ENCODE results near the gene C17orf50.

The C17orf50 gene

GRCh38 chr17:35801583-35802224 is 41.0 kb downstream of the C17orf50 start:
- DNase-seq (ENCODE audit: low read depth): peak; percentile 6
- H3K4me3 ChIP-seq (ENCODE audit: low read depth, low read length): no peak overlapping the region
- no peak for TF ChIP-seq CTCF (IDR thresholded peaks at IDR 0.05; ENCODE audit: insufficient read depth, low read depth, low read length, missing control alignments)

- peak; percentile 75 for TF ChIP-seq CTCF (IDR thresholded peaks at IDR 0.05; ENCODE audit: insufficient read depth, low read depth, low read length, missing control alignments)
Measured at GRCh38 chr17:35804658-35805192, 44.0 kb downstream of the C17orf50 start.

GRCh38 chr17:35807371-35808144 is 46.9 kb downstream of the C17orf50 start:
- no peak overlapping the region for H3K4me3 ChIP-seq (ENCODE audit: low read depth, low read length)
- no peak for DNase-seq (ENCODE audit: low read depth)
- no peak for TF ChIP-seq CTCF (IDR thresholded peaks at IDR 0.05; ENCODE audit: insufficient read depth, low read depth, low read length, missing control alignments)

More at GRCh38 chr17:35804658-35805192, 44.0 kb downstream of the C17orf50 start:
- peak; percentile 87 for DNase-seq (ENCODE audit: low read depth)
- no peak overlapping the region for H3K4me3 ChIP-seq (ENCODE audit: low read depth, low read length)

- TF ChIP-seq CTCF (IDR thresholded peaks at IDR 0.05; ENCODE audit: insufficient read depth, low read depth, low read length, missing control alignments): no peak
- DNase-seq (ENCODE audit: low read depth): no peak
- peak overlapping the region; percentile 90 for H3K4me3 ChIP-seq (ENCODE audit: low read depth, low read length)
Measured at GRCh38 chr17:35808240-35808961, 47.7 kb downstream of the C17orf50 start.

GRCh38 chr17:35808962-35809854 is 48.5 kb downstream of the C17orf50 start, which contains the start of gene TAF15:
TSS of gene TAF15 (plus strand) at chr17:35809484. CDS start at chr17:35809570, 86 bp downstream.
- TF ChIP-seq CTCF (IDR thresholded peaks at IDR 0.05; ENCODE audit: insufficient read depth, low read depth, low read length, missing control alignments): peak; percentile 82

More at GRCh38 chr17:35808962-35809854, 48.5 kb downstream of the C17orf50 start, which contains the start of gene TAF15:
- peak within 1 kb of the TSS; percentile 90 for H3K4me3 ChIP-seq (ENCODE audit: low read depth, low read length)
- DNase-seq (ENCODE audit: low read depth): peak; percentile 99

All from GM12865 (cell line).